ENCODE results near the gene AREL1. TPM values are rescaled to one million over a fixed set of nuclear protein-coding genes. Genes with fewer than 3 reads are reported as not detected.
A peak's percentile ranks its signal among the peaks of the same experiment; 100 is the strongest.

Gene AREL1
- total RNA-seq, 1 donor, result 58.7 TPM

DNA sequence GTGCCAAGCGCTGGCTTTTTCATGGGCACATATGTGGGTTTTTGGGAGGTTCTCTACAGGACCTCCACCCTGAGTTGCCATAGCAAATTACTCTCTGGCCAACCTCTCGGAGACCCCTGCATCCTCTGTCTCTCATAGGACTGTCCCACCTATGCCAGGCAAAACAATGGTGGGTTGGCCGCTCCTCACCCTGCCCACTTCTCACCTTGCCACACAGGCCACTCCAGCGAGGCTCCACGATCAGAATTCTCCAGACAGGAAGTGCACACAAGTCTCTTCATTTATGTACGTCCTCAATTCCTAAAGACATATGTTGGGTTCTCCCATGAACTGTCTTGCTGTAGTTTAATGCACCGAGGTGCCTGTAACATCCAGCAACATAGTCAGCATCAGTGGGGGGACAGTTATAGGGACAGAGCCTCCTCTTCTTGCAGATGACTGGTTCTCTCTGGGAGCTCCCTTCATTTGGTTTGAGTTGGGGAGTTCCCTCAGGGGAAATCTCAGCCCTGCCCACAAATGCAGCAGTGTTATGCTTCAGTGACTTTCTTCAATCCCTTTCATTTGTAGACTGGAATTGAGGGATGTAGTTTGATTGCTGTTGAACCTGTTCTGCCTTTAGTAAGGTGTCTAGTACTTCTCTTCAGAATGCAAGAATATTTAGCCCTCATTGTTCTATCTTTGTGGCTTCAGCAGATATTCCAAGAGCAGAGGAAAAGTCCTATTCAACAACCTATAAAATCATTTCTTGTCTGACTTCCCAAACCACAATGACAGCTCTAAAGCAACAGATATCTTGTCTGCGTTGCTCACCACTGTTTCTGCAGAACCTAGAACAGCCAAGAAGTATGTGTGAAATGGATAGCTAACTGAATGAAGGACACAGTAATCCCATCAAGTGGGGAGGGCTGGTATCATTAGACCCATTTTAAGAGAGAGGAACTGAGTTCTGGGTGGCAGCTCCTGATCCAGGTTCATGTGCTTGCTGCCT, 98.1 kb downstream of the AREL1 start:
- DNase-seq (ENCODE audit: low read depth in 2 of 3, low spot score in 2 of 3), result no peak

DNA sequence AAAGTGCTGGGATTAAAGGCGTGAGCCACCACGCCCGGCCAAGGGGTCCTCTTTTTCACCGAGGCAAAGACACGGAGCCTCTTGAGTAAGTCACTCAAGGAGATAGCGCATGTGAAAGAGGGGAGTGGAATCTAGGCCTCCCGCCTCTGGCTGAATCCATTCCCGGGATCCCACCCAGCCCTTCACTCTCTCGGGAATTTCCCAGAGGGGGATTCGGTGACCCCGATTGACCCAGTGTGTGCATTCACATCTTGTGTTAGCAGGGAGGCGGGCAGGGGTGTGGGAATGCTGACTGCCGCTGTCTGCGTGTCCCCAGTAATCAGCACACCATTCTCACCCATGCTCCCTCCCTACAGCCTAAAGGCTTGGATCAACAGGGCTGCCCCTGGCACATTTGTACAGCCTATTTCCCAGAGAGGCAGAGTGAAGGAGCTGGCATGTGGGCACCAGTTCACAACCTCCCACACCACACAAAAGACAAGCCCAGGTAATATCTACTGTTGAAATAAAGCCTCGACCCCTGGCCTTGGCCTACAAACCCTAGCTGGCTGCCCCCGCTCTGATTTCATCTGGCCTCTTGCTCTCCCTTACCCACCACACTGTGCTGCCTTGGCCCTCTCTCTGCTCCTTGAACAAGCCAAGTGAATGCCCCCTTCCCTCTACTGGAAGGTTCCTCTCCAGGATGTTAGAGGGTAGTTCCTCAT, 99.5 kb downstream of the AREL1 start:
- no peak for DNase-seq (ENCODE audit: low read depth in 2 of 3, low spot score in 2 of 3)

DNA sequence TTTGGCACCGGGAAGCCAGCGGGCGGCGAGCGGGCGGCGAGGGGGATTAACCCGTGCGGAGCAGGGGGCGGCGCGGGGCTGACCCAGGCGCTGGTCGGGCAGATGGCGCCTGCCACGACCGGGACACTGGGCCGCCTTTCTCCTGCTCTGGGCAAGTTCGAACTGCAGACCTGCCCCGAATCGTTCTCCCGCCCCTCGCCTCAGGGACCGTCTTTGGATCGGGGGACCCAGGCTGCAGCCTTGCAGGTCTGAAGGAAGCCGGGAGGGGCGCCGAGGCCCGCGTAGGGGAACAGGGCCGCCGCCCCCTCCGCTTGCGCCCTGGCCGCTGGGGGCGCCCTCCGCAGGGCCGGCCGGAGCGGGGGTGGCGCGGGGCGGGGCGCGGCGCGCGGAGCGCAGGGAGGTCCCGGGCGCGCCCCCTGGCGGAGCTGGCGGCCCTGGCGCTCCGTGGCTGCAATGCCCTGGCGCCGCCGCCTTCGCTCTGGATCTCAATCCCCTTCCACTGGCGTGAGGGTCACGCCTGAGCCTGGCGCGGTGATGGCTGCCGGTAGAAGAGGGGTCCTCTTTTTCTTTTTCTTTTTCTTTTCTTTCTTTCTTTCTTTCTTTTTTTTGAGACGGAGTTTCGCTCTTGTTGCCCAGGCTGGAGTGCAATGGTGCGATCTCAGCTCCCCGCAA, 100.4 kb downstream of the AREL1 start:
- DNase-seq (ENCODE audit: low read depth in 2 of 3, low spot score in 2 of 3), result peak; percentile 82 to 90 (median 87)

DNA sequence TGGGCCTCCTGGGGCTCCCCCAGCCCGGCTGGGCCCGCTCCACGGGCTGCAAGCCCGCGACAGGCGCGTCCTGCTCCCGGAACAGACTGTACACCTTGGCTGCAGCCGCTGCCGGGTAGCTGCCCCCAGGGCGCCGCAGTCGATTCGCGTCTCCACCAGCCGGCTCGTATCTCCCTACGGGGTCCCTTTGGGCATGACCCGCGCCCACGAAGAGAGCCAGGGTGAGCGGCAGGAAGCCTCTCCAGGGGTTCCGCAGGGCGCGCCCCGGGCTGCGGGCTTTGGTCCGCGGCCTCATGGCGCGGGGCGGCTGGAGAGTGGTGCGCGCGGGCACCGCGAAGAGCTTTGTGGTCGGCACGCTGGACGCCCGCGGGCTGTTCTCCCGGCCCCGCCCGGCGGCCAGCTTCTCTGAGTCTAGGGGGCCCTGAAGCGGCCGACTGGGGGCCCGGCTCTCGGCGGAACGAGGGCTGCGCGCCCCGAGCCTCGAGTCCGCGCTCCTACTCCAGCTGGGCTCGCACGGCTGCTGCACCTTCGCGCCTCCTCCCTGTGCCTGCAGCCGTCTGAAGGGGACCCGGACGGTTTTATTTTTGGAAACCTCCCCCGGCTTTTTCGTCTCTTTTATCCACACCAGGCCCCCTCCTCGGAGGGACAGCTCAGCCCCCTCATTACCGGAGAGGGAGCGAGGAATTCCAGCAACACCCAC, 101.1 kb downstream of the AREL1 start, which contains the start of gene LTBP2:
Gene LTBP2 (minus strand): TSS at position 588 of the 700 bp plus-strand sequence. CDS start 293 bp downstream, at position 295.
- DNase-seq (ENCODE audit: low read depth in 2 of 3, low spot score in 2 of 3), result peak in 1 of 3 donors; percentile 20

Small RNAs within 50 kb of the gene (small RNA-seq; reads per million reads assigned to genes)
- gene RF00409, result not detected

Other genes with a start within 250 kb of the AREL1 start
- gene NPC2, start 219.8 kb downstream of the AREL1 start, total RNA-seq, result 147 TPM
- 17.2 TPM for gene ISCA2, start 219.3 kb downstream of the AREL1 start, total RNA-seq
- 0.27 TPM for gene LTBP2, start 100.8 kb downstream of the AREL1 start, total RNA-seq
- gene FCF1, start 64 bp upstream of the AREL1 start, total RNA-seq, result 13.7 TPM
- gene YLPM1, start 50.2 kb upstream of the AREL1 start, total RNA-seq, result 21.3 TPM
- 0.27 TPM for gene PROX2, start 163.1 kb upstream of the AREL1 start, total RNA-seq
- 50.9 TPM for gene DLST, start 168.8 kb upstream of the AREL1 start, total RNA-seq
- 8.3 TPM for gene RPS6KL1, start 210.2 kb upstream of the AREL1 start, total RNA-seq
- gene PGF, start 242.5 kb upstream of the AREL1 start, total RNA-seq, result under 0.01 TPM

All from hematopoietic multipotent progenitor cell (in vitro differentiated cells).